ENCODE measurements around the gene OR5A2.
"Not testable (repeated sequence)": the region's sequence is repeated elsewhere in the genome, so short reads cannot be mapped to it uniquely, and the experiment has no call there.

Gene OR5A2

DNA sequence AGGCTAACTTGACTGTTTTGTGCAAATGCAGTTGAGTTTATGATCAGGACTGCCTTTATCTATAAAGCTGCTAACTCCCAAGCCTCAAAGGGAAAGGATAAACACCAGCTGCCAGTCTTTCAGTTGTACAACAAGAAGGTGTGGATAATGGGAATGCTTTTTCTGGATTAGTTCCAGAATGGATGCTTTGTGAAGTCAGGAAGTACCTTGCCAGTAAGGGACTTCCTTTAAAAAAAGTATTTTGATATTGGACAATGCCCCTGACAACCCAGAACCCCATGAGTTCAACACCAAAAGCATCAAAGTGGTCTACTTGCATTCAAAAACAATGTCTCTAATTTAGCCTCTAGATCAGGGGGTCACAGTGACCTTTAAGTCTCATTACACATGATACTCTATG lies 32.0 kb downstream of the OR5A2 start:
- no peak for DNase-seq (ENCODE audit: low read depth)

DNA sequence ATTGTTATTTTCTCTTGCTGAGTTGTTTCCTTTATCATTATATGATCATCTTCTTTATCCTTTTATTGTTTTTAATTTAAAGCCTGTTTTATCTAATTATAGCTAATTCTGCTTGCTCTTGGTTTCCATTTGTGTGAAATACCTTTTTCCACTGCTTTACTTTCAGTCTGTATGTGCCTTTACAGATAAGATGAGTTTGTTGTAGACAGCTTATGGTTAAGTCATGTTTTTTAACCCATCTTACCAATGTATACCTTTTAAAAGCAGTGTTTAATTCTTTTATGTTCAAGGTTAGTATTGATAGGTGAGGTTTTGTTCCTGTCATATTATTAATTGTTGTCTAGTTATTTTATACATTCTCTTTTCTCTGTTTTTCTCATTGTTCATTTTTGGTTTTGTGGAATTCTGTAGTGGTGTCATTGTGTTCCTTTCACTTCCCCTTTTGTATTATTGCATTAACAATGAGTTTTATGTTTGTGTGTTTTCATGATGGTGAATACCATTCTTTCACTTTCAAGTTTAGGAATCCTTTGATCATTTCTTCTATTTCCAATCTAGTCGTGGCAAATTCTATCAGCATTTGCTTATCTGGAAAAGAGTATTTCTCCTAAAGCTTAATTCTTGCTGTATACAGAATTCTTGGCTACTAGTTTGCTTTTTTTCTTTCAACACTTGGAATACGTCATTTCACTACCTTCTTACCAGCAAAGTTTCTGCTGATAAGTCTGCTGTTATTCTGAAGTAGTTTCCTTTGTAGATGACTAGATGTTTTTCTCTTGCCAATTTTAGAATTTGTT lies 45.8 kb downstream of the OR5A2 start:
- no peak for DNase-seq (ENCODE audit: low read depth)

DNA sequence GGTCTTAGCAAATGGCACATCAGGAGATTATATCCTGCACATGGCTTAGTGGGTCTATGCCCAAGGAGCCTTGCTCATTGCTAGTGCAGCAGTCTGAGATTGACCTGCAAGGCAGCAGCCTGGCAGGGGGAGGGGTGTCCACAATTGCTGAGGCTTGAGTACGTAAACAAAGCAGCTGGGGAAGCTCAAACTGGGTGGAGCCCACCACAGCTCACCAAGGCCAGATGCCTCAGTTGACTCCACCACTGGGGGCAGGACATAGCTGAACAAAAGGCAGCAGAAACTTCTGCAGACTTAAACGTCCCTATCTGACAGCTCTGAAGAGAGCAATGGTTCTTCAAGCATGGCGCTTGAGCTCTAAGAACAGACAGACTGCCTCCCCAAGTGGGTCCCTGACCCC lies 53.9 kb downstream of the OR5A2 start:
- not testable (repeated sequence) for DNase-seq (ENCODE audit: low read depth)

DNA sequence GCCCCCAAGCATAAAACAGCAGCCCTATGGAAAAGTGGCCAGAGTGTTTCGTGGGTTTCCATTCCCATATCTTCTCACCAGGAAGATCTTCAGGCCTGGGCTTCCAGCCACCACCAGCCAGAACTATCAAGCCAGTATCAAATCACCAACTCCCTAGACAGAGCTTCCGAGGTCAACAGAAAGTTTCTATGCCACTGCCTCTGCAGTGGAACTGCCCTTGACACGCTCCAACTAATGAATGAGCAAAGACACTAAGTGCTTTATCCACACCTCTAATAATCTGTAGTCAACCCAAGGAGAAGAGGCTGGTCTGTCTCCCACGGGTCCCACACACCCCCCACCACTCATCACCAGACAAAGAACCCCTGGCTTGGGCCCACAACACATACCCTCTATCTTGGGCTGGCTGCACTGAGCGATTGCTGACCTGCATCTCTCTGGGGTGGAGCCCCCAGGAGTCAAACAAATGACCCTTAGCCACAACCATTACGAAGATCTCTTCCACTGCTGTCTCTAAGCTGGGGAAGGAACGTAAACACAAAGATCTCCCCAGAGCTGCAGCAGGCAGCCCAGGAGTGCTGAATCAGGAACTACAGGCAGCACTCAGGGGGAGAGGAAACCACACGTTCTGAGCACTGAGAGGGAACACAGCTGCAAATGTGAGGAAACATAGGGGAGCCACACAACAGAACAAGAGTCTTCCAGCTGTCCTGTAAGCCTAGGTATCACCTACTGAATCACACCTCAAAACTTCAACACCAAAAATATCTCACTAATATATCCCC lies 57.8 kb downstream of the OR5A2 start:
- no peak for DNase-seq (ENCODE audit: low read depth)

Data from fibroblast of gingiva (primary cell).